WTC11 (cell line): Measurements from ENCODE around the gene EIF4G3.

Experiments
- PRRX2 ChIP-seq: fragments of 250-450 bp; sonication (Bioruptor Pico); IDR thresholded peaks from 2 replicates; pipeline ENCODE4 v1.8.0; 2021; ENCODE audit warnings: mild to moderate bottlenecking
- SMAD3 ChIP-seq: sonication (generic); formaldehyde crosslinking; IDR thresholded peaks from 2 replicates; pipeline ENCODE4 v1.8.0; 2022; ENCODE audit warnings: missing genetic modification reagents, mild to moderate bottlenecking, borderline replicate concordance
- SMAD4 ChIP-seq: sonication (generic); formaldehyde crosslinking; IDR thresholded peaks from 2 replicates; pipeline ENCODE4 v1.8.0; 2022; ENCODE audit warnings: mild to moderate bottlenecking, missing genetic modification reagents
- TP53 ChIP-seq: sonication (generic); formaldehyde crosslinking; IDR thresholded peaks from 2 replicates; pipeline ENCODE4 v1.8.1; 2023; ENCODE audit warnings: mild to moderate bottlenecking, missing genetic modification reagents
- ZNF232 ChIP-seq: sonication (generic); formaldehyde crosslinking; IDR thresholded peaks from 2 replicates; pipeline ENCODE4 v1.8.0; 2022; ENCODE audit warnings: mild to moderate bottlenecking, missing genetic modification reagents
- ZNF425 ChIP-seq: fragments of 250-450 bp; sonication (Bioruptor Pico); conservative IDR thresholded peaks from 2 replicates; pipeline ENCODE4 v1.9.0; 2021; ENCODE audit warnings: mild to moderate bottlenecking
- TF ChIP-seq, protein P1 (sequence below): fragments of 200-600 bp; IDR thresholded peaks from 2 replicates; pipeline ENCODE4 v1.8.0; 2022; ENCODE audit warnings: antibody characterized with exemption
- TF ChIP-seq, protein P2 (sequence below): fragments of 250-450 bp; sonication (Bioruptor Pico); IDR thresholded peaks from 2 replicates; pipeline ENCODE4 v2.1.2; 2022; ENCODE audit warnings: mild to moderate bottlenecking, moderate library complexity

DNA sequence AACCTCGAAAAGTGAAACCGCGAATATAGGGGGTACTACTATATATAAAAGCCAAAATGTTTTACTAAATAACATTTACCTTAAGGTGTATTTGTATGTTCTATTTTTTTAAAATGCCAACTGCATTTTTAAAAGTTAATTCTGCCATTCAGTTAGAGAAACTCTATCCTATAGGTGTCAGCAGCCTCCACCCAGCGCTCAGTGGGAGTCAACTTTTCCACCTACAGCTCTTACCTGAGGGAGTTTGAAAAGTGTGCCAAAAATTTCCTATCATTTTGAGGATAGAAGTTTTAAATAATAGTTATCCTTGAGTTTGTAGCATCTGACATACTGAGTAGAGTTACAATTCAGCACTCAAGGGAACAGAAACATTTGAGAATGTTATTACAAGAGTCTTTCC, 383.5 kb downstream of the EIF4G3 start:
- TF ChIP-seq TP53 (CRISPR knock-in tag) (no peak), ZNF232 (no peak), SMAD4 (CRISPR knock-in tag) (no peak), ZNF425 (CRISPR knock-in tag) (no peak), PRRX2 (CRISPR knock-in tag) (no peak), SMAD3 (CRISPR knock-in tag) (no peak)
- TF ChIP-seq, protein P1, sequence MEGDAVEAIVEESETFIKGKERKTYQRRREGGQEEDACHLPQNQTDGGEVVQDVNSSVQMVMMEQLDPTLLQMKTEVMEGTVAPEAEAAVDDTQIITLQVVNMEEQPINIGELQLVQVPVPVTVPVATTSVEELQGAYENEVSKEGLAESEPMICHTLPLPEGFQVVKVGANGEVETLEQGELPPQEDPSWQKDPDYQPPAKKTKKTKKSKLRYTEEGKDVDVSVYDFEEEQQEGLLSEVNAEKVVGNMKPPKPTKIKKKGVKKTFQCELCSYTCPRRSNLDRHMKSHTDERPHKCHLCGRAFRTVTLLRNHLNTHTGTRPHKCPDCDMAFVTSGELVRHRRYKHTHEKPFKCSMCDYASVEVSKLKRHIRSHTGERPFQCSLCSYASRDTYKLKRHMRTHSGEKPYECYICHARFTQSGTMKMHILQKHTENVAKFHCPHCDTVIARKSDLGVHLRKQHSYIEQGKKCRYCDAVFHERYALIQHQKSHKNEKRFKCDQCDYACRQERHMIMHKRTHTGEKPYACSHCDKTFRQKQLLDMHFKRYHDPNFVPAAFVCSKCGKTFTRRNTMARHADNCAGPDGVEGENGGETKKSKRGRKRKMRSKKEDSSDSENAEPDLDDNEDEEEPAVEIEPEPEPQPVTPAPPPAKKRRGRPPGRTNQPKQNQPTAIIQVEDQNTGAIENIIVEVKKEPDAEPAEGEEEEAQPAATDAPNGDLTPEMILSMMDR = no peak
- TF ChIP-seq, protein P2, sequence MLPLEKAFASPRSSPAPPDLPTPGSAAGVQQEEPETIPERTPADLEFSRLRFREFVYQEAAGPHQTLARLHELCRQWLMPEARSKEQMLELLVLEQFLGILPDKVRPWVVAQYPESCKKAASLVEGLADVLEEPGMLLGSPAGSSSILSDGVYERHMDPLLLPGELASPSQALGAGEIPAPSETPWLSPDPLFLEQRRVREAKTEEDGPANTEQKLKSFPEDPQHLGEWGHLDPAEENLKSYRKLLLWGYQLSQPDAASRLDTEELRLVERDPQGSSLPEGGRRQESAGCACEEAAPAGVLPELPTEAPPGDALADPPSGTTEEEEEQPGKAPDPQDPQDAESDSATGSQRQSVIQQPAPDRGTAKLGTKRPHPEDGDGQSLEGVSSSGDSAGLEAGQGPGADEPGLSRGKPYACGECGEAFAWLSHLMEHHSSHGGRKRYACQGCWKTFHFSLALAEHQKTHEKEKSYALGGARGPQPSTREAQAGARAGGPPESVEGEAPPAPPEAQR (CRISPR knock-in tag) = no peak
